ENCODE results near the gene POU3F1.

DNA sequence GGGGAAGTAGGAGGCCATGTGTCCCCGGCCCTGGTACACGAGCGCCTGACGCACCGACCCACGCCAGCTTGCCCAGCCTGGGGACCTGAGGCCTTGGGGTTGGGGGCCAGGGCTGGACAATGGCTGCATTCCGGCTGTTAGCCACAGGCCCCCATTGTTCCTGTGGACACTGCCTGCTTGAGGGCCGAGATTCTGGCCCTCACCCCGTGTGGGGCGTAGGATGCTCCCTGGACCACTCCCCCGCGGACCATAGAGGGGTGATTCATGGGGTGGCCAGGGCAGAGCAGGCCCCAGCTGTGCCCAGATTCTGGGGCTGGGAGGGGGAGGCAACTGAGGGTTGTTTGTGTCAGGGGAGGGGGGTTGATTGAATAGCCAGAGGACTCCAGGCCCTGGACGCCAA is 11.7 kb downstream of the POU3F1 start:
- TF ChIP-seq CTCF (IDR thresholded peaks at IDR 0.05) (no peak), EZH2 (IDR thresholded peaks at IDR 0.05) (no peak)

Data from neural progenitor cell (in vitro differentiated cells).